ENCODE results near the gene TLDC2.

Gene TLDC2

DNA sequence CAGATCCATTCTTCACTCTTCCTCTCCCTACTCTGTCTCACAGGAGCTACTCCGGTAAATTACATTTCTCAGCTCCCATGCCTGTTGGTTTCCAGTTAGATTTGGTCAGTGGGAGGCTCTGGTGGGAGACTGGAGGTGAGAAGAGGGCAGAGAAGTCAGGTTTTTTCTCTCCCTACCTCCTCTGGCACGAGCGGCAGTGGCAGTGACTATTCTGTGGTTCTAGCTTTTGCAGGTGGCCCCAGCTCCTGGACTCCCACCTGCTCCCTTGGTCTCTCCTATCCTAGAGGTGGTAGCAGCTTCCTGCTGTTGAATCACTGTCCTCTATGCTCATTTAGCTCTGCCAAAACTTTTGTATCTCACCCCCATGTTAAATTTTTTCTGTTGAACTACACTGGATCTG, 17.9 kb downstream of the TLDC2 start:
- TF ChIP-seq GATA3 (IDR thresholded peaks at IDR 0.05; ENCODE audit: low read depth, low read length), result no peak
- TF ChIP-seq GATA2 (IDR thresholded peaks at IDR 0.05; ENCODE audit: low read depth, low read length), result no peak

DNA sequence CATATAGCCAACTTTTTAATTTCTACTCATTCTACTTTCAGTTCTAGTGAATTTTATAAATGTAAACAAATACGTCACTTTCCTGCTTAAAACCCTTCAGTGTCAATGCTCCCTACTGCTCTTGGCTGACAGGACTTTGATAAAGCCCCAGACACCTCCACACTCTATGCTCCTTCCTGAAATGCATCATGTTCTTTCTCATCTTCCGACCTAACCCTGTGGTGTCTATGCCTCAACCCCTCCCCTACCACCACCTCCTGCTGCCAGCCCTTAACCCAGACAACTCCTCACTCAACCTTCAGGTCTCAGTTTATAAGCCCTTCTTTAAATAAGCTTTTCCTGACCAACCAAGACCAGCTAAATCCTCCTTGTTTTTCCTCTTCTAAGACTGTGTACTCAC, 19.1 kb downstream of the TLDC2 start:
- TF ChIP-seq GATA2 (IDR thresholded peaks at IDR 0.05; ENCODE audit: low read depth, low read length), result no peak
- TF ChIP-seq GATA3 (IDR thresholded peaks at IDR 0.05; ENCODE audit: low read depth, low read length), result no peak

DNA sequence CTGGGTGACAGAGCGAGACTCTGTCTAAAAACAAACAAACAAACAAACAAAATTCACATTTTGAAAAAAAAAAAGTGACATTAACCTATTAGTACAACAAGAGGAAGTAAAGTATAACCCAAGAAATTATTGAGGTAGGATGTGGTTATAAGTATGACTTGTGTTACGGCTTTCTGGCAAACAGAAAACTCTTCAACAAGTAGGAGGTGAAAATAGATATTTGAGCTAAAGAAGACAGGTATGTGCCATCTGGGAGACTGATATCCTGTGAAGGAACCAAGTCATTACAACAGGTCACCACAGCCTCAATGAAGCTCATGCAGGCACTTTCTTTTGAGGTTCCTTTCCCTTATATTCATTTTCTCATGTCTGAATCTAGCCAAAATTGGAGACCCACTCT, 28.8 kb downstream of the TLDC2 start:
- TF ChIP-seq GATA3 (IDR thresholded peaks at IDR 0.05; ENCODE audit: low read depth, low read length) (no peak), GATA2 (IDR thresholded peaks at IDR 0.05; ENCODE audit: low read depth, low read length) (no peak)

DNA sequence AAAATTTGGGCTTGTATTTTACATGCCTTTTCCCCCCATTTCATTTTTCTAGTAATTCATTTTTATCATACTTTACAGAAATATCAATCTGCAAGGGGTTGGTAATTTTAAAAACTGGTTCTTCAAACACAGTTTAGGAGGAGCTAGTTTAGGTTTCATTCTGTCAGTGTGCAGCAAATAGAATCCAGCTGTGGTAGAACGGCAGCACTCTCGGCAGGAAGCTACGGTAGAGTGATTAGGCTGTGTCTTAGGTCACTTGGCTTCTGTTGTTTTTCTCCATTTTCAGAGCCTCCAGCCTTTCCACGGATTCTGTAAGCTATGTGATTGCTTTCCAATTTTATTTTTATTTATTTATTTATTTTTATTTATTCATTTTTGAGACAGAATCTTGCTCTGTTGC, 32.7 kb downstream of the TLDC2 start:
- TF ChIP-seq GATA2 (IDR thresholded peaks at IDR 0.05; ENCODE audit: low read depth, low read length), result no peak
- no peak for TF ChIP-seq GATA3 (IDR thresholded peaks at IDR 0.05; ENCODE audit: low read depth, low read length)

DNA sequence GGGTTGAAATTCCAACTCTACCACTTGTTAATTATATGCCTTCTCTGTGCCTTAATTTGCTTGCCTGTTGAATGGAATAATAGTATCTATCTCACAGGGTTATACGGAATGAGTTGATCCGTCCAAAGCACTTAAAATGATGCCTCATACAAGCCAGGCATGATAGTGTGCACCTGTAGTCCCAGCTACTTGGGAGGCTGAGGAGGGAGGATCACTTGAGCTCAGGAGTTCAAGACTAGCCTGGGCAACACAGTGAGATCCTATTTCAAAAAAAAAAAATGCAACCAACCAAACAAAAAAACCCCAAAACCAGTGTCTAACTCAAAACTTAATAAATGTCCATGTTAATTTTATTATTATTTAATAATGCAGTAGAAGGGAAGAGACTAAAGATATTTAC, 40.3 kb downstream of the TLDC2 start:
- TF ChIP-seq GATA3 (IDR thresholded peaks at IDR 0.05; ENCODE audit: low read depth, low read length), result no peak
- TF ChIP-seq GATA2 (IDR thresholded peaks at IDR 0.05; ENCODE audit: low read depth, low read length), result no peak

DNA sequence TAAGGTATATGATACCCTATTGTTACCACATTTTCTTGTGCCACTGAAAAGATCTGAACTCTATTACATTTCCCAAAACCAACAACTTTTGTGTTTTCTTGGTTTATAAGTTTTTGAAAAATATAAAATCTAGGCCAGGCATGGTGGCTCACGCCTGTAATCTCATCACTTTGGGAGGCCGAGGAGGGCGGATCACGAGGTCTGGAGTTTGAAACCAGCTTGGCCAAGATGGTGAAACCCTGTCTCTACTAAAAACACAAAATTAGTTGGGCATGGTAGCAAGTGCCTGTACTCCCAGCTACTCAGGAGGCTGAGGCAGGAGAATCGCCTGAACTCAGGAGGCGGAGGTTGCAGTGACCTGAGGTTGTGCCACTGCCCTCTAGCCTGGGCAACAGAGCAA, 41.3 kb downstream of the TLDC2 start:
- TF ChIP-seq GATA3 (IDR thresholded peaks at IDR 0.05; ENCODE audit: low read depth, low read length) (no peak), GATA2 (IDR thresholded peaks at IDR 0.05; ENCODE audit: low read depth, low read length) (no peak)

GRCh38 chr20:36917943-36918342, 42.0 kb downstream of the TLDC2 start:
- TF ChIP-seq GATA3 (IDR thresholded peaks at IDR 0.05; ENCODE audit: low read depth, low read length), result no peak
- TF ChIP-seq GATA2 (IDR thresholded peaks at IDR 0.05; ENCODE audit: low read depth, low read length), result no peak

- TF ChIP-seq GATA2 (IDR thresholded peaks at IDR 0.05; ENCODE audit: low read depth, low read length) (peak; percentile 29; the same call in 1 of the 2 replicates), GATA3 (IDR thresholded peaks at IDR 0.05; ENCODE audit: low read depth, low read length) (0 out of 2 replicates have a peak, but pooled peaks have one; percentile 18)
Measured at GRCh38 chr20:36919715-36920333, 43.9 kb downstream of the TLDC2 start.

- TF ChIP-seq GATA2 (IDR thresholded peaks at IDR 0.05; ENCODE audit: low read depth, low read length) (no peak), GATA3 (IDR thresholded peaks at IDR 0.05; ENCODE audit: low read depth, low read length) (no peak)
Measured at GRCh38 chr20:36920334-36920730, 44.4 kb downstream of the TLDC2 start.

DNA sequence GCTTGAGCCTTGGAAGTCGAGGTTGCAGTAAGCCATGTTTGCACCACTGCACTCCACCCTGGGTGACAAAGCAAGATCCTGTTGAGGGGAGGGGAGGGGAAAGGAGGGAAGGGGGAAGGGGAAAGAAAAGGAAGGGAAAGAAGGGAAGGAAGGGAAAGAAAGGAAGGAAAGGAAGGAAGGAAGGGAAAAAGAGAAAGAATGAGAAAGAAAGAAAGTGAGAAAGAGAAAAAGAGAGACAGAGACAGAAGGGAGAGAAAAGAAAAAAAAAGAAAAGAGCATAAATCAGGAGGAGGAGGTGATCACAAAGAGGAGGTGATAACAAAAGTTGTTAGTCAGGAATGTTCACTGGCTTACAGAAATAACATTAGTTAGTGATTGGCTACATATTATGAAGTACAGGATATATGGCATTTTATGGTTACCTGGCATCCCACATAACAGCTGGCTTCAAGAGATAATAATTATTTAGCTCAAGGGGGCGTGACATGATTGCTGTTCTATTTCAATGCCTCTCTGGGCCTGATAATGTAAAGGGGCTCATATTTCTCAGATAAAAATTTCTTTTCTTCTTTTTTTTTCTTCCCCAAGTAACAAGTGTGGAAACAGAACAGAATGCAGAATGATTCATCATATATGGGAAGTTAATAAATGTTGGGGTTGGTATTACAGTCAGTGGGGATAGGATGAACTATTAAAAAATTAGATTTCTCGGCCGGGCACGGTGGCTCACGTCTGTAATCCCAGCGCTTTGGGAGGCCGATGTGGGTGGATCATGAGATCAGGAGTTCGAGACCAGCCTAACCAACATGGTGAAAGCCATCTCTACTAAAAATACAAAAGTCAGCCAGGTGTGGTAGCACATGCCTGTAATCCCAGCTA, 48.5 kb downstream of the TLDC2 start:
- no peak for TF ChIP-seq GATA3 (IDR thresholded peaks at IDR 0.05; ENCODE audit: low read depth, low read length)
- no peak for TF ChIP-seq GATA2 (IDR thresholded peaks at IDR 0.05; ENCODE audit: low read depth, low read length)

DNA sequence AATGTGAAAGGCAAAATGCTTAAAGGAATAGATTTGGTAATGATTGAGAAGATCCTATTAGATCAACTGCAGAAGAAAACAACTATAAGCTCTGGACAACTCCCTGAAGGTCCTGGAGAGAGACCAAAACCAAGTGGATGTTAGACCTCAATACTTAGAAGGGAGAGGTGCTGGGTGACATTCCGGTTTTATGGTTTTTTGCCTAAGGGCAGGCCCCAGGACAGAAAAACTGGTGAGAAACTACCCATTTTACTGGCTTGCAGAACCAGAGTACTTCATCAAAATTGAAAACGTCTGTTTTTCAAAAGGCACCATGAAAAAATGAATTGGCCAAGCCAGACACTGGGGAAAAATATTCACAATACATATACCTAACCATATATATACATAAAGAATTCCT, 49.3 kb downstream of the TLDC2 start:
- TF ChIP-seq GATA2 (IDR thresholded peaks at IDR 0.05; ENCODE audit: low read depth, low read length), result no peak
- no peak for TF ChIP-seq GATA3 (IDR thresholded peaks at IDR 0.05; ENCODE audit: low read depth, low read length)

- TF ChIP-seq GATA2 (IDR thresholded peaks at IDR 0.05; ENCODE audit: low read depth, low read length), result no peak
- TF ChIP-seq GATA3 (IDR thresholded peaks at IDR 0.05; ENCODE audit: low read depth, low read length), result no peak
Measured at GRCh38 chr20:36926653-36927200, 50.8 kb downstream of the TLDC2 start.

GRCh38 chr20:36927704-36928103, 51.8 kb downstream of the TLDC2 start:
- TF ChIP-seq GATA3 (IDR thresholded peaks at IDR 0.05; ENCODE audit: low read depth, low read length) (no peak), GATA2 (IDR thresholded peaks at IDR 0.05; ENCODE audit: low read depth, low read length) (no peak)

DNA sequence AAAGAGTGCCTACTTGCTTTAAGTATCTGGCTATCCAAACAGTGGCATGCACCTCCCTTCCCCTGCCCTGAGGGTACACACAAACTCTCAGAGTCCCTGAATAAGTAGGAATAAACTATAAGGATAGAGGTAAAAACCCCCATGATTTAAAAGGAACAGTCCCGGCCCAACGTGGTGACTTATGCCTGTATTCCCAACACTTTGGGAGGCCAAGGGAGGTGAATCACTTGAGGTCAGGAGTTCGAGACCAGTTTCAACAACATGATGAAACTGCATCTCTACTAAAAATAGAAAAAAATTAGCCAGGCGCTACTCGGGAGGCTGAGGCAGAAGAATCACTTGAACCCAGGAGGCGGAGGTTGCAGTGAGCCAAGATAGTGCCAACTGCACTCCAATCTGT, 53.4 kb downstream of the TLDC2 start:
- no peak for TF ChIP-seq GATA3 (IDR thresholded peaks at IDR 0.05; ENCODE audit: low read depth, low read length)
- no peak for TF ChIP-seq GATA2 (IDR thresholded peaks at IDR 0.05; ENCODE audit: low read depth, low read length)

DNA sequence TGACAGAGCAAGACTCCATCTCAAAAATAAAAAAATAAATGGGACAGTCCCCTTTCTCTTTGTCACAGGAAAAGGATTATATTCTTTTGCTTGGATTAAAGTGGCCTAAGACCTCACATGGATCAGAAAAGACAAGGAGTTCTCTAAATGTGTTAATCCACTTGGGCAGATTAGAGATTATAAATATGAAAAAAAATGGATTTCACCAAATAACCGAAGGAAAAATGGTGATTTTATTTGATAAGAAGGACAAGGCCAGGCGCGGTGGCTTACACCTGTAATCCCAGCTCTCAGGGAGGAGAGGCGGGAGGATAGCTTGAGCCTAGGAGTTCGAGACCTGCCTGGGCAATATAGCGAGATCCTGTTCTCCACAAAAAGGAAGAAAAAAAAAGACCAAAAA, 53.8 kb downstream of the TLDC2 start:
- no peak for TF ChIP-seq GATA2 (IDR thresholded peaks at IDR 0.05; ENCODE audit: low read depth, low read length)
- no peak for TF ChIP-seq GATA3 (IDR thresholded peaks at IDR 0.05; ENCODE audit: low read depth, low read length)
